ENCODE measurements around the gene ATXN7L1.
"Not testable (repeated sequence)": the region's sequence is repeated elsewhere in the genome, so short reads cannot be mapped to it uniquely, and the experiment has no call there.

The ATXN7L1 gene

DNA sequence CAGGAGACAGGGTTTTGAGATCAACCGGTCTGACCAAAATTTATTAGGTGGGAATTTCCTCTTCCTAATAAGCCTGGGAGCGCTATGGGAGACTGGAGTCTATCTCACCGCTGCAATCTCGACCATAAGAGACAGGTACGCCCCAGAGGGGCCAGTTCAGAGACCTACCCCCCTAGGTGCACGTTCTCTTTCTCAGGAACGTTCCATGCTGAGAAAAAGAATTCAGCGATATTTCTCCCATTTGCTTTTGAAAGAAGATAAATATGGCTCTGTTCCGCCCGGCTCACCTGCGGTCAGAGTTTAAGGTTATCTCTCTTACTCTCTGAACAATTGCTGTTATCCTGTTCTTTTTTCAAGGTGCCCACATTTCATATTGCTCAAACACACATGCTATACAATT is 179.2 kb downstream of the ATXN7L1 start:
- DNase-seq: not testable (repeated sequence)

DNA sequence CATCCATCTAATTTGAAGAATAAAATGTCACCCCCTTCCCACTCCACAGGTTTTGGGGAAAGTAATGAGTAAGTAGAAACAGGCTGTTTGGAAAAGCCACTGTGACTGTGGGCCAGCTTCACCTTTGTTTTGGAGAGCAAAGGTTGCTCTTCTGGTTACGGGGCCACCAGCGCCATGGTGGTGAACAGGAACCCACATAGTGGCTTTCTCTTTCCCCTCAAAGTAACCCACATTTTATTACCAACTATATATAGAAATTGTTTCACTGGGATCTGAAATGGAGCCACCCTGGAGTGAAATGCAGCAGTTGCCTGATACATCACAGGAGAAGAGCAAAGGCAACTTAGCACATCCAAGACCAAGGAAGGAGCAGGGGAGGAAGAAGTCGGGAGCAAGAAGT is 182.8 kb downstream of the ATXN7L1 start:
- DNase-seq: no peak

GRCh38 chr7:105691680-105692564 is 184.5 kb downstream of the ATXN7L1 start:
- DNase-seq: peak; percentile 33

DNA sequence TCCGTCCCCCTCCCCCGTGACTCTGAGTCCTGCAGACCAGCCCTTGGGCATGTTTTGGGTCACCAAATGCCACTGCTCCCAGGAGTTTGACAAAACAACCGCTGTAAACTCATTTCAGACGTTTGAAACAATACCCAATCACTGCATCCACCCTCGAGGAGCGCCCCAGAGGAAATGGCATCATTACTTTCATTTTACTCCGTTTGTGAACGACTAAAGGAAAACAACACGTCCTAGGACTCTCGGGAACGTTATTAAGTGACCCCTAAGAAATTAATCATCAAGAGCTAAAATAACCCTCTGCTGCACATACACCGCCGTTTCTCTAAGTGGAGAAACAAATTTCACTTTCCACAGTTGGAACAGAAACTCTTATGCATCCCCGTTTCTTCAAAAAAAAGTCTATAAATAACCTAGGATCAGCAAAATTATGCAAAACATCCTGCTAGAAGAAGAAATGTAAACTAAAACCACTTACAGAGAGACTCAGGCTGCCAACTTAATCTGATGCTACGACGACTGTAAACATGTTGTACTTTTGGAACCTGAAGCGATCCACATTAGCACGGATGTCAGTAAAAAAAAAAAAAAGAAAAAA is 185.2 kb downstream of the ATXN7L1 start:
- DNase-seq: peak; percentile 33

DNA sequence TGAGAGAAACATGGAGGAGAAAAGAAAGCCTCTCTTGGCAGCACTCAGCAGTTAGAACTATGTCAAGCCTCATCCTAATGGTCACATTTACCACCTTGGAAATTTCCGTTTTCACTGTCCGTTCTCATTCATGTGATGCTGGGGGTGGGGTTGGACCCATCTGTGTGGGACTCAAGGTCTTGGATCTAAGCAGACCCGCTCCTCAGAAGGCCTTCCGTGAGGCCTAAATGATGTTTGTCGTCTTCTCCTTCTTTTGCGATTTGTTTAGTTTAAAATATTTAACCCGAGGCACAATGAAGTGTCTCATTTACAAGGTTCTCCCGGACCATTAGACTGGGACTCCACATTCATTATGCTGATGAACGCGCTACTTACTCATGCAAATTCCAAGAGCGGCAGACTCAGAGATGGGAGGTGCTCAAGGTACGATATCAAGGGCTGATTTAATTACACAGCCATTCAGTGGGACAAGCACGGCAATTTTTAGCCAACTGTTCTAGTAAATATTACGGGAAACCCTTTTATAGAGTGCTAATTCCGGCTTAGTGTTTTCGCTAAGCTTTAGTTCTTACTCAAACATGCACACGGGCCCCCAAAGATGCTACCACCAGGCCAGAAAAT is 186.0 kb downstream of the ATXN7L1 start:
- peak; percentile 86 for DNase-seq

DNA sequence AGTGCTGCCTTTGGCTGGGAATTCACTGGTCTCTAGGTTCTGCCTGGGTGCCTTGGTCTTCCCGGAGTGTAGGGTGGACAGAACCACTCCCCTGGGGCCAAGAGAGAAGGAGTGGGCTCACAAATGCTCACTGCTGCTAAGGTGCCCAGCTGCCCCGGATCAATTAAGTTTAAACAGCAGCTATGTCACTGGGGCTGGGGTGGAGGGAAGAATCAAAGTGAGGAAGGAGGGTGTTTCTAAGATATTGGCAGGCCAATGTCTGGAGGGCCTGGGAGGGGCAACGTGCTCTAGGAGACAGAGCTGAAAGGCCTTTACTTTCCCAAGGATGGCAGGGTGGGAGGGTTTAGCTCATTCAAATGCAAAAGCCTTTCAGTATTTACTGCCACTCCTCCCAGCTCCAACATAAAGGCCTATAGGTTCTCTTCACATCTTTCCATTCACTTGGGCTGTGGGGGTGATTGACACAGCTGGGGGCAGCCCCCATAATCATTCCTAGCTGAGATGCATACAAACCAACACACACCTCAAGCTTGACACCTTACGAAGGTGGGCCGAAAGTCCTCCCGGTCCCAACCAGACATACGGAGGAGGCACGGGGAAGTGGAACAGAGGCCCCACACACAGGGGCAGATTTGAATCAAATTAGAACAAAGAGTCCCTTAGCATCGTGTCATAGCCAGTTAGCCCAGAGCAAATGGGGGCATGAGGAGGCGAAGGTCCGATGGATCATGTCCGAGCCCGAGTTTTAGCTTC is 187.2 kb downstream of the ATXN7L1 start:
- DNase-seq: no peak

DNA sequence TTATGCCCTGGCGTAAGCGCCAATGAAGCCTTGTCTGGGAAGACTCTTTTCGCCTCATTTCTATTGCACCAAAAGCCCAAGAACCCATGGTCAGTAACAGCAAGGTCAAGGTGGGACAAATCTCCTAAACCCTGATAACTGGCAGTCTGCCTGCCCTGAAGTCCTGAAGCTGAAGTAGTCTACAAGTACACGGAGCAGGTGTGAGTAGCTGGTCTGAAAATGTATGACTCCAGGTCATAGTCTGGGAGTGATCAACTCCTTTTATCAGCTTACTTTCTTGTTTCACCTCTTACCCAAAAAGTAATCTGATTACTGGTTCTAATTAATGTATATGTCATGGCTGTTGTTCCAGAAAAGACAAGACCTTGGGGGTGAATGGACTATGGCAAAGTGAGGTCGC is 187.8 kb downstream of the ATXN7L1 start:
- no peak for DNase-seq

- peak; percentile 70 for DNase-seq
Measured at GRCh38 chr7:105685161-105685560, 191.2 kb downstream of the ATXN7L1 start.

DNA sequence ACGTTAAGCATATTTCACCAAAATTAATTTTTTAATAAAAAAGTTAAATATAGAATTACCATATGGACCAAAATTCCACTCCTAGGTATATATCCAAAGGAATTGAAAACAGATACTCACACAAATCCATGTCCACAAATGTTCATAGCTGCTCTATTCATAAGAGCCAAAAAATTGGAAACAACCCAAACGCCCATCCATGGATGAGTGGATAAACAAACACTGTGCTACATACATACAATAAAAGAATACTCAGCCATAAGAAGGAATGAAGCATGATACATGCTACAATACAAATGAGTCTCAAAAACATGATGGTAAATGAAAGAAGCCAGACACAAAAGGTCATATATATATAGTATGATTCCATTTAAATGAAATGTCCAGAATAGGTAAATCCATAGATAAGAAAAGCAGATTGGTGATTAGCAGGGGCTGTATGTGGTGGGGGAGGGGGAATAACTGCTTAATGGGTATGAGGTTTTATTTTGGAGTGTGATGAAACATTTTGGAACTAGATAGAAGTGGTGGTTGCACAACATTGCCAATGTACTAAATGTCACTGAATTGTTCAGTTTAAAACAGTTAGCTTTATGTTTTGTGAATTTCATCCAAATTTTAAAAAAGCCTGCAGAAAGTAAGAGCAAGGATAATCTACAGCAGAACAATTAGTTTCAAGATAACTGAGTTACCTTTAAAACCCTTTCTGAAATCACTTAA is 193.9 kb downstream of the ATXN7L1 start:
- no peak for DNase-seq

GRCh38 chr7:105680505-105681187 is 195.8 kb downstream of the ATXN7L1 start:
- no peak for DNase-seq

DNA sequence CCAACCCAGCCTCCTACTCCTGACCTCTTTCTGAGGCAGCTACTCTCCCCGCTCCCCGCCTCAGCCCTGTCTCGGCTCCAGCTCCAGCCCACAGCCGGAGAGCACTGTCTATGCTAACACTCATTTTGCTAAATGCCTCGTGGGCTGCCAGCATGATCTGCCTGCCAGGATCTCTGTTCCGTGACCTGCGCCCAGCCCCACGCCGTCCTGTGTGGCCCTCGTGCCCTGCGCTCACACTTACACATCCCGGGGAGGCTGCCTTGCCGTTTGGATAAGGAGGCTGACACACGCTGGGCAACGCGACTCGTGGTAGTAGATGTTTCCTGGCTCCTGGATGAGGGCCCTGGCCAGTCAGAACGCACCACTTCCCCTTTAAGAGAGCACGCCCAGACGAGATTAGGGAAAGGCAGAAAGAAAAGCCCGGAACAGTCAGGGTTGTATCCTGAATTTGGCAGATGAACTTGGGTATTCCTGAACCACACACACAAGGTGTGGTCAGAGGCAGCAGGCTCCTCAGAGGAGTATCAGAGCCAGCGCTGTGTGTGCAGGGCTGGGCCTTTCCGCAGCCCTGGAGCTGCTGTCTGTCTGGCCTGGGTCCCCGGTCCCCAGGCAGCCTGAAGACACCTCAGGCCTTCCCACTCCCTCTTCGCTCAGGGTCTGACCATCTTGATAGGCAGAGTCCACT is 197.4 kb downstream of the ATXN7L1 start:
- peak; percentile 28 for DNase-seq

GRCh38 chr7:105677817-105678573 is 198.4 kb downstream of the ATXN7L1 start:
- DNase-seq: no peak

DNA sequence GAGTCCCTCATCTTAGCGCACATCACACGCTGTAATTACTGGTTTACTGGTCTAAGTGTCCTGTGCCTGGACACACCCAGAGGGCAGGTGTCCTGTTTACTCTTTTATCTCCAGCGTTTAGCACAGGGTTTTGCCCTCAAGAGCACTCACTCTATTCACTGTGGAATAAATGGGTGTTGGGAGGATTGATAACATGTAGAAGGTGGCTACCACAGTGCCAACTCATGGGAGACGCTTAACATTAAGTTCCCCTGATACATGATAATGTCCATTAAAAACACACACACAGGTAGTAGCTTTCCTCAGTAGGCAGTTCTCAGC is 199.0 kb downstream of the ATXN7L1 start:
- DNase-seq: no peak

DNA sequence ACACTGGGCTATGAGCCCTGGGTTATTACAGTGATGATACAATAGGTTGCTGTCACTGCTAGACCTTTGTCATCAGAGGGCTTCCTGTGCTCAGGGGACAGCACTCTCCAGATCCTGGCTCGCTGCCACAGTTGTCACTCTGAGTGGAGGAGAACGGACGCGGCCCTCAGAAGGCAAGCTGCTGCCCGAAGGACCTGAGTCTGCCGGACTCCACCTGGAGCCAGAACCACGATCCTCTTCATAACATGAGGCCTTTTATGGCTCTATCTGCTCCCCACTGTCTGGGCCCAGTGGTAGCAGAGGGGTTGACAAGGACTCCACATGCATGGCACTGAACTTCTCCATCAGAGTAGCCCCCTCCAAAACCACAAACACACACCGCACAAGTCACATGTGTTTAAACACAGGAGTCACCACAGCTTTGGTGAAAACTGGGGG is 200.4 kb downstream of the ATXN7L1 start:
- DNase-seq: no peak

DNA sequence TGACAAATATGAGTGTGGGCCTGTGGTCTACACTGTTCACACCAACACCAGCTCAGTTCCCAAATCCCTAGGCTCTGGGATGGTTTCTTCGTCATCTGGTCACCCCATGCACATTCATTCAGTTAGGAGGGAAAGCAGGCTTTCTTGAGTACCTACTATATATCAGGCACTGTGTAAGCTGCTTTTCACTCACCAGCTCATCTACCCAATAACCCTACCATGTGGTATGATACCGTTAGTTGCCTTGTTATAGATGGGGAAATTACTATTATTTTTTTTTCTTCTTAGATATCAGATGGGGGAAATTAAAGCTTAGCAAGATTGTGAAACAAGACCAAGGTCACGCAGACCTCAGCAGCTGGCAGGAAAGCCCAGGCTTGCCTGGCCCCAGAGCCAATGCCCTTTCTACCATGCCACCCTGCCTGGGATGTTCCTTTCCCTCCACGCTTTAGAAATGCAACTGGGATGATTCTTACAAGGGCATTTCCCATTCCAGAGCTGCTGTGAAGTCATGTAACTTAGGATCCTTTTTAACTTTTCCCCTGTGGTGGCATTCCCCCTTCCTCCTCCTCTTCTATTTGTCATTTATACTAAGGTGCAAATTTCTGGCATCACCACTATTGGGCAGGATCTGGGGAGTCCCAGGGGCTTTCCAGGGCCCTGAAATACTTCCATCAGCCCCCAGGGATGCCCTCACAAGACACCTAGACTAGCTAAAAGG is 202.0 kb downstream of the ATXN7L1 start:
- DNase-seq: no peak

- DNase-seq: peak; percentile 33
Measured at GRCh38 chr7:105673367-105674084, 202.9 kb downstream of the ATXN7L1 start.

DNA sequence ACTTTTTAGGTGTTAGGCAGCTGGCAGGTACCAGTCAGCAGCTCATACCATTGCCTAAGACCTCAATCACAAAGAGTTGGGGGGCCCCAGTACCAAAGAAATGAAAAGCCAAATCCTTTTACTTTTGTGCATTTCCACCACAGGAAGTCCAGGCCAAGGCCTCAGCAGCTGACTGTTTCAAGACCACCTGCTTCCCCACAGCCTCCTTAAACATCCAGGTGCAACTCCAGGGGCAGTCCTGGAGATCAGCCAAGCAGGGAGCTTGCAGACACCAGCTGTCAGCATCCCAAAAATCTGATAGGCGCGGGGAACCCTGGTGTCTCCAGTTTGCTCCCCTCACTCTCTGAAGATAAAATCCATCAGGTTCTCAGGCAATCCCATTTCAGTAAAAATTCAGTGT is 203.6 kb downstream of the ATXN7L1 start:
- DNase-seq: peak; percentile 36

DNA sequence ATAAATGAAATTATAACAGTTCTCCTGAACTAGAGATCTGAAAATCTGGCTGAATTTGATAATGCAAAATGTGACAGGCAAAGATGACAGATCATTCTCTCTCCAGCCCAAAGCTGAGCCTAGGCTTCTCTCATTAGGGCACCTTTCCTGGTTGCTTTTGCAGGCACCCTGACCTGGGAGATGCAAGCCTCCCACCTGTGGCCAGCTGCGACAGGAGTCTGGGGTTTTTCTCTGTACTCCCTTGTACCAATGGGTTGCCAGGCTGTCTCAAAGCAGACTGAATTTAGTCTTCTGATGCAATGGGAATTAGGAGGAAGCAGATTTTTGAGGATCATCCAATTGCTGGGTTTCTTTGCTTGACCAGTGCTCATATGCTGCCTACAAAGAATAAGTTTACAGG is 210.1 kb downstream of the ATXN7L1 start:
- no peak for DNase-seq

DNA sequence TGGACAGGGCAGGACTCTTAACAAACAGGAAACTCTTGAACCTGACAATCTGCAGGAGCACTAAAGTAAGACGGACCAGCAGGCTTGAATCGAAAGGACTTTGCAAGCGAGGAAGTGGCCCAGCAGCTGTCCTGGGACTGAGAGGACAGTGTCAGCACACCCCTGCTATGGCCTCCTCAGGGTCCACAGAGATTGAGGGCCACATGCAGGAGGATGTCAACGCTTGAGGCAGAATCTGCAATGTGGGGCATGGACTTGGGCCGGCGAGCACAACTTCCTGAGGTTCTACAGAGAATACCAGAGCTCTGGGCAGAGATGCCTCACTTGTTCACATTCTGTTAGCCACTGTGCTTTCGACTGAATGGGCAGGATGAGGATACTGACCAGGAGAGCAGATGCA is 210.7 kb downstream of the ATXN7L1 start:
- DNase-seq: no peak

Data from NCI-H82 (cell line).